ENCODE measurements around the gene MAP4.

Gene MAP4

DNA sequence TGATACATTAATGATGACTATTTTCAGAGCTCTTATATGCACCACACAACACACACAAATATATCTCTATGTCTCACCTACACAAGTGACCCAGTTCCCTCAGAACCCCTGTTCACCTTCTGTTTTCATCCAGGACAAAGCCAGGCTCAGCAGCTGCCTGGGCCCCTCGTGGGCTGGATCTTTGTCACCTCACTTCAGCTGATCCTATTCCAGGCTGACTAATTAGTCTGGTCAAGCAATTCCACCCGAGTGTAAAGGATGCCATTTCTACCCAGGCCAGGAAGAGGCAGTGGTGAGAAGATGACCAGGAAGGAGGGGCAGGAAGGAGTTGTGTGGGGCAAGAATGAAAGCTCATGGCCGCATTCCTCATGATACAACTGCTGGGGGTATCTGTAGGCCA is 151.0 kb downstream of the MAP4 start:
- no peak for DNase-seq (ENCODE audit: low spot score)

DNA sequence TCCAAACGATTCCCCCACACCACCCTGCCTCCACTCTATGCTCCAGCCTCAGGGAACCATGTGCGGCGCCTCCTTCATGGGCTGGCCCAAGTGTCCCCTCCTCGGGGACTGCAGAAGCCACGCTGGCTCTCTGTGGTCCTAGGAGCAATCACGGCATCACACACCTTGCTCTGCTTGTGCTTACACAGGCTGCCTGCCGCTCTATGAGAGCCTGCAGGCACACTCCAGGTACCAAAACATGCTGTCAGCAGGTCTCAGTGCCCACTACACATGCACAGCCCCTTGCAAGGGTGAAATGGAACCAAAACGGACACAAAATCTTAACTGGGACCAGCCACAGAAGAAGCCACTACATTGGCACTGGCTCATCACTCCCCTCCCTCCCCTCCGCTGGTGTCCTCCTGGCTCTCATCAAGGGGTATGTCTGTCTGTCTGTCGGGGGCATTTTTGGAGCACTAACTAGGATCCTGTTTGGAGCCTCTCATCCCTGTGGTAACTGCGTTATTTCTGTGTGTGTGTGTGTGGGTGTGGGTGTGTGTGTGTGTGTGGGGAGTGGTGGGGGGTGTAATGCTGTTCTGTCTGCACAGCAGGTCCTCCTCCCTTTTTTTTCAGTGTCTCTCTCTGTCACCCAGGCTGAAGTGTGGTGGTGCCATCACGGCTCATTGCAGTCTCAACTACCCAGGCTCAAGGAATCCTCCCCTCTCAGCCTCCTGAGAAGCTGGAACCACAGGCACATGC is 152.7 kb downstream of the MAP4 start:
- no peak for DNase-seq (ENCODE audit: low spot score)

DNA sequence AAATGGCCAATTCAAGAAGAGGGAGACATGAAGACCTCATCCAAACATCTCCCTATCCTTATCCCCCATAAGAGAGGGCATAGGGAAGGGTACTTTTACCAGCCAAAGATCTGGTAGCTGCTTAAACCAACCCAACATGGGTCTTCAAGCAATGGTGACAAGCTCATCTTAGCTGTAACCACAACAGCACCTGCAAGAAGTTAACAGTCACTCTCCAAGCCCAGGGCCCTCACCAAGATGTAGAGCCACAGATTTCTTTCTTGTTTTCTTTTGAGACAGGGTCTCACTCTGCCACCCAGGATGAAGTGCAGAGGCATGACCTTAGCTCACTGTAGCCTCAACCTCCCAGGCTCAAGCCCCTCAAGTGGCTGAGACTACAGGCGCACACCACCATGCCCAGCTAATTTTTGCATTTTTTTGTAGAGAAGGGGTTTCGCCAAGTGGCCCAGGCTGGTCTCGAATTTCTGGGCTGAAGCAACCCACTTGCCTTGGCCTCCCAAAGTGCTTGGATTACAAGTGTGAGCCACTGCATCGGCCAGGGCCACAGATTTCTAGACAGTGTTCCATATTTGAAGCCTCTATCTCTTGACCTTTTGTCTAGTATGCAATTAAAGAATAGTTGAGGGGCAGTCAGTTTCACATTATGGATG is 156.1 kb downstream of the MAP4 start:
- no peak for DNase-seq (ENCODE audit: low spot score)

DNA sequence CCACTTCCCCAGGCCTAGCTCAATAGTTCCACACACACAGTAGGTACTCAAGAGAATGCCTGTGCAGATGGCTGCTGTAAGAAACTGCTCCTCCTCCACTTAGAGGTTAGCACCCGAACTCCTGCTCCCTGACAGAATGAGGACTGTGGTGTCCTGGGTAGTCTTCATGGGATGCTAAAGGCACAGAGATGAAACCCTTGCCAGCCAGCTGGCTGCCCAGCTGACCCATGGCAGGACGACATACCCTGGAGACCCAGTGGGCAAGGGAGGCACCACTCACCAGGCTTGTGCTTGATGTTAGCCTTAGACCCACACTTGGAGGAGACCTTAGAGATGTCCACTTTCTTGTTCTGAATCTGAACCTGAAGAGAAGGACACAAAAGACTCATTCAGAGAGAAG is 159.1 kb downstream of the MAP4 start:
- no peak for DNase-seq (ENCODE audit: low spot score)

DNA sequence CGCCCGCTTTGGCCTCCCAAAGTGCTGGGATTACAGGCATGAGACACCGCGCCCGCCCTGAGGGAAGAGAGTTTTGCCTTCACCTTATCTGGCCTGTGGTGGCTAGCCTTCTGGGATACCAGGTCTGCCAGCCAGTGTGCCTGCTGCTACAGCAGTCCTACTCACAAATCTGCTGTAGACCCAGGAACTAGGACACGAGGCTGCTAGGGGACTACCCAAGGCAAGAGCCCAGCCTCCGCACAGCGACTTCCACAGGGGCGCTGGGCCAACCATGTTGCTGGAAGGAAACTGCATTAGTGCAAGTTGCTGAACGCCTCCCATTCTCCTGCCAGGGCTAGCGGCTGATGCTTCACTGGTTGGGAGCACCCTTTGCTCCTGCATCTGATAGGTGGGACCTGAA is 159.5 kb downstream of the MAP4 start:
- no peak for DNase-seq (ENCODE audit: low spot score)

DNA sequence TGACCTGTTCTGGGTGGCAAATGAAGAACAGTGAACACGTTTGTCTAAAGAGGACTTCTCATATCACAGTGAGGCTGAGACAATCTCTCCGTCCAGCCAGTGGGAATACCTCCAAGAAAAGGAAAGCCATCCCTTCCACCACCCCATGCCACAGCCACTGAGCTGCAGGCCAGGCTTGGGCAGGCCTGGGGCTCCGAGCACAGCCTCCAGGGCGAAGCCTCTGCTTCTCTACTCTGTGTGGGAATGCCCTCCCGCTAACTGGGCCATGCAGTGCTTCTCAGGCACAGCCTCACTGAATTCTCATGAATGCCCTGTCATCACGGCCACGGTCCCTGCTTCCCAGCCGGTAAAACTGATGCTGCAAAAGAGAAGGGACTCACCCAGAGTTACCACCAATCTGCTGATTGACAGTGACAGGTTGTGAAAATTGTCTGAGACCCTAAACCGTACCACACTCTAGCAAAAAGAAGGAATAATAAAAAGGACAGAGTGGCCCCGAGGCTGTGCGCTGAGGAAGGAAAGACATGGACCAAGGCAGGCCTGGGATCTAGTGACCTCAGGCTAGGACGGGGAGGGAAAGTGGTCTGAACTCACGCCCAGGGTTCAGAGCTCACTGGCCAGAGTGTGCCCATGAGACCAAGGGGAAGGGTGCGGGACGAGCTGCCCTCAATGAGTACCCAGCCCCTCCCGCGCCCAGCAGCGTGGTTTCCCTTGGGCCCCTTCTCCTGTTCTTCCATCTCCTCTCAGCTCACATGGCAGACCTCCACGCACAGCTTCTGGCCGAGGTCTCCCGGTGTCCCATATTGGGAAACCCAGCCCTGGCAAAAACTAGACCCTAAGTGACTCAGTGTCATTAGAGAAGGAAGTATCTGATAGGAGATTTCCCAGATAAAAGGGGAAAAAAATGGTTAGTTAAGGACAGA is 160.5 kb downstream of the MAP4 start:
- no peak for DNase-seq (ENCODE audit: low spot score)

DNA sequence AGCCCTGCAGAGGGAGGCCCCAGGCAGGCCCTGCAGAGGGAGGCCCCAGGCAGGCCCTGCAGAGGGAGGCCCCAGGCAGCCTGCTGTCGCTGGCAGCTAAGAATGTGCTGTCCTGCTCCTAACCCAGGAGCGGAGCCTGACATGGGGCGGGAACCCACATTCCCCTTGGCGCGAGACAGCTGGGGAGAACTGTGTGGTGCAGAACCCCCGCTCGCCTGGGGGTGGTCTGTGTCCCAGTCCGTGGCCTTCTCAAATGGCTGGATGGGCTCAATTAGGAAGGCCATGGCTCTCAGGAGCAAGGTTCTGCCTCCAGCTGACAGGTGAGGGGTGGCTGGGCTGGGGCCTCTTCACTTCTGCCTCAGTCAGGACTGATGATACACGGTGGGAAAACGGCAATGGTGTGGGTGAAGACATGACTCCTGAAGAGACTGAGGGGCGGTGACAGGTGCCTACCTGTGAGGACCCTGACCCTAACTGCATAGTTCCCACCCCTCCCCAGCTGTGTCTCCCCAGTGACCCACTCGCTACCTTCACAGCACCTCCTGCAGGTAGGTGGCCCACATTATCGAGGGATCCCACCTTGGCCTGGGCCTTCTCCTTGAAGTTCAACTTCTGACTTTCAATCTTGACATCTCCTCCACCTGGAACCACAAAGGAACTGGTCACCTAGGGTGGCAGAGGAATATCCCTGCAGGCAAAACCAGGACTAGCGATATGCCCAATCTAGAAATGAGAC is 161.3 kb downstream of the MAP4 start:
- DNase-seq (ENCODE audit: low spot score) = no peak

DNA sequence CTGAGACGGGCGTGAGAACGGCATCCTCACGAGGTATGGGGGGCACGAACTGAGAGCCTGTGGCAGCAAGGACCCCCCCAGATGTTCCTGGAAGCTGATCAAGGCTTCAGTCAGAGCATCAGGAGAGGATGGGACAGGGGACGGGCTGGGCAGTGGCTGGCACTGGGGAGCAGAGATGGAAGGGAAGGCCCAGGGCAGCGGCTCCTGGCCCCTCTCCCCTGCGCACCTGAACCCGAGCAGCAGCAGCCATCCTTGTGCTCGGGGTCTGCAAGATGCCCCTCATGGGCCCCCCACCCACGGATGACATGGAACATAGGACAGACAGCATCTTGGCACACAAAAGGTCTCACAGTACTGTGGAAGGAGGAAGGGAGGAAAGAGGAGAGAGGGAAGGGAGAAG is 161.9 kb downstream of the MAP4 start:
- no peak for DNase-seq (ENCODE audit: low spot score)

DNA sequence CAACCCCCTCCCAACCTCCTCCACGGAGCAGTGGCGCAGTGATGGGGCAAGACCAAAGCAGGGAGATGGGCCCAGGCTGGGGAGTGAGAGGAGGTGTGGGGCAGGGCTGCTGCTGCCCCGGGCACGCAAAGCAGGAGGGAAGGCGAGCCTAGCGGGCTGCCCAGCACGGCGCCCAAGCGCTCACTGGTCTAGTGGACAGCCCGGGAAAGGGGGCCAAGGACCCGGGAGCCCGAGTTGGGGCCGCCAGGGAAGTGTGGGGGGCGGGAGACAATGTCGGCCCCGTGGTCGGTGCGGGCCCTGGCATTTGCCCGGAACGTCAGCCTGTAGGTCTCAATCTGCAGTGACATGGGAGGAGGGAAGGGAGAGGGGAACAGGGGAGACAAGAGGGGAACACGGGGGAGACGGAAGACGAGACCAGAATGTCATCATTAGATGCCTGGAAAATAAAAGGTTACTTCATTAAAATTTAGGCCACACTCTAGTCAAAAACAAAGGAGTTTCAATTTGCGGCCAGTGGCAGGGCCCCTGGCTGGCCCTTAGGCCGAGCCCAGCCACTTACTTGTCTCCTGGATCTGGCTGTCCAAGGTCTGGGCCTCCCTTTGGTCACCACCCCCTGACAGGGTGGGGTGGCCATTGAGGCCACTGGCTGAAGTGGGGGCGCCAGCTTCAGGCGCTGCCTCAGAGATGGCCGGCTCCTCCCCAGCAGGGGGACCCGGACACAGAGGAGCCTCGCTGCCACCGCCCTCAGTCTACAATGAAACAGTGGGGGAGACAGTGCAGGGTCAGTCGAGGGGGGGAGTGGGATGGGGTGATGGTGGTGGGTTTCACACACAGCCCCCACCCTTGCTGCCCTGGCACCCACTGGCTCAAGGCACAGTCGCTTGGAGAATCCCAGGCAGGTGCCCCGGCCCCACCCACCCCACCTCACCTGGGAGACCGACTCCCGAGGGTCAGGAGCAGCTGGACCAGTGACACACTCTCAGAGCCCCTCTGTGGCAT is 163.3 kb downstream of the MAP4 start:
- DNase-seq (ENCODE audit: low spot score) = no peak

DNA sequence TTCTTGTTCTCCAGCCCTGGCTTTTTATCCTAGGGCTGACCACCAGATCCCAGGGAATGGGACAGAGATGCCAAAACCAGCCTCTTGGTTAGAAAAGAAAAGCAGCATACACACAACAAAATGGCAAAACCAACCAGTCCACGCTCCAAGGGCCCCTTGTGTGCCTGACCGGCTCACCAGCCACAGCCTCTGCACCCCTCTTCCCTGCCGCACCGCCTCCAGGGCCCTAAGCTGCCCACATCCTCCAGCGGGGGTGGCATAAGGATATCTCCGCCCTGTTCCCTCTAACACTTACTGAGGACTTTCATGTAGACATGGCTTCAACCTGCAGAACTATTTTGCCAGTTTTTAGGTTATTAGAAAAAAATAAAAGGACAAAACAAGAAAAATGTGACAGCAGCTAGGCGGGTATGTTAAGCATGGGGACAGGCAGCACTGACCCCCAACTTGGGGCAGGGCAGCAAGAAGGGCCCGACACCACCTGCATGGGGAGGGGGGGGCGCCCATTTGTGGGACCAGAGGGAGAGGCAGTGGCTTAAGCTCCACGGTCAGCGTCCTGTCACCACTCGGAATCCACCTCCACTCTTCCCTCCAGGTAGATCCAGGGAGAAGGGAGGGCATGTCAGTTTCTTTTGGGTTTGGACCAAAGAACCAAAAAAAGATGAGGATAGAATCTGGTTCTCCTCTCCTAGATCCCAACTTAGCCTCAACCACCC is 164.2 kb downstream of the MAP4 start:
- DNase-seq (ENCODE audit: low spot score) = no peak

DNA sequence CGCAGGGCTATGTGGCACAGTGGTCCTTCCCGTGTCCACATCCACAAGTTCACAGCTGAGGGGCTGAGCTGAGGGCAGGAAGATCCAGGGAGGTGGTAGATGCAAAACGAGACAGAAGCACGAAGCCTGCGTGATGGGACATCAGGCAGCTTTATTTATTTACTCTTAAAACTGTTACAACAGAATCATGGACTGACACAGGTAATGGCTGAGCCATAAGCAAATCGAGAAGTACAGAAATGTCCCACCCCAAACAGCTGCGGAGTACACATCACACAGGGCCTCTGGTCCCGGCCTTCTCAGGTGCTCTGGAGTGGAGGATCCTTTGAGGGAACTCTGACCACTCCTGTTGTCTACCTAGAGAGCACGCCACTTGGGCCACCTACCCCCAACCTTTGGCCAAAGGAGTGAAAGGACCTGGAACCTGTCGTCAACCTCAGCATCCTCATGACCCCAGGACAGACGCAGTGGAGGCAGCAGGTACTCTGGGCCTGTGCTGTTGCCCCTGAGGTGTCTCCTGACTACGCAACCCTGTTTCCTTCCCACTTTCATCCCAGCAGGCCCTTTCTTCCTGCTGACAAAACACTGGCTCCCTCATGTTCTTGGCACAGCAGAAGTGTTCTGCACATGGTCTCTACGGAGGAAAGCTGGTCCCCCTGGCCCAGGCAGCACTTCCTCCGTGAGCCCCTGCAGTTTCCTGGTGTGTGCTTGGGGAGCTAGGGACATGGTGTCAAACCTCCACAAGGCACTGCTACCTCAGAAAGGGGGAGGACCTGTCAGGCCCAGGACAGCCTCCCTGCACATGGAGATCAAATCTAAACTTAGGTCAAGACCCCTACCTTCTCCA is 165.4 kb downstream of the MAP4 start:
- DNase-seq (ENCODE audit: low spot score) = no peak

DNA sequence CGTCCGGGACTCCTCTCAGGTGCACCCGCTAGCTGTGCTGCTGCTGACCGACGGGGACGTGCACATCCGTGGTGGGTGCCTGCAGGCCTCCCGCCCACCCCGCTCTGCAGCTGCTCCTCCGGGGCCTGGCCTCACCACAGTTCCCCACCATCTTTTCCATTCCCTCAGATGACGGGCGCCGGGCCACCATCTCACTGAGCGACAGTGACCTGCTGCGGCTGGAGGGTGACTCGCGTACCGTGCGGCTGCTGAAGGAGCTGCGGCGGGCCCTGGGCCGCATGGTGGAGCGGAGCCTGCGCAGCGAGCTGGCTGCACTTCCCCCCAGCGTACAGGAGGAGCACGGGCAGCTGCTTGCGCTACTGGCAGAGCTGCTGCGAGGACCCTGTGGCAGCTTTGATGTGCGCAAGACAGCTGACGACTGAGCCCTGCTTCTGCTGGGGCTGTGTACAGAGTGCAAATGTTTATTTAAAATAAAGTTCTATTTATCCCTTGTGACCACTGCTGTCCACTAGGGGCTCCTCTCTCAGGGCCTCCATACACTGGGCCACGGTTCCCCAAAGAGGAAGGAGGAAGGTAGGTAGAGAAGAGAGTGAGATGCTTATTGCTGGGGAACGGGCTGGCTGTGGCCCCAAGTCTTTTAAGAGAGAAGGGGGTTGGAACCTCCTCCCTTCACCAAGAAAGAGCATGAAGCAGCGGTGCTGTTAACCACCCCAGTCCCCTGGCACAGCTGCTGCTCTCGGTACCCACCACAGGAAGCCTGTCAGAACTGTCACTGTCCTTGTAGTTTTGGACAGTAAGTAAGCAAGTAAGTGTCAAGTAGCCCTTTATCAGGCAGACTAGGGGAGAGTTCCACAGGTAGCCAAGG is 166.3 kb downstream of the MAP4 start:
- peak; percentile 55 for DNase-seq (ENCODE audit: low spot score)

DNA sequence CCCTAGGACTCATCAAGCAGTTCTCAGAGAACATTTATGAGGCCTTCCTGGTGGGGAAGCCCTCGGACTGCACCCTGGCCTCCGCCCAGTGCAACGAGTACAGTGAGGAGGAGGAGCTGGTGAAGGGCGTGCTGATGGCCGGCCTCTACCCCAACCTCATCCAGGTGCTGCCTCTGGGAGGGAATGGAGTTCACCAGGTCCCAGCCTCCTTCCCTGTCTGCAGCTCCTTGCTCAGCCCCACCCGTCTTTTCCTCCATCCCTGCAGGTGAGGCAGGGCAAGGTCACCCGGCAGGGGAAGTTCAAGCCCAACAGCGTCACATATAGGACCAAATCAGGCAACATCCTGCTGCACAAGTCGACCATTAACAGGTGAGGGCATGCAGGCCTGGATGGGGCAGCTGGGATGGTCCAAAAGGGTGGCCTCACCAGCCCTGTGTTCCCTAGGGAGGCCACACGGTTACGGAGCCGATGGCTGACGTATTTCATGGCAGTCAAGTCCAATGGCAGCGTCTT is 167.0 kb downstream of the MAP4 start:
- DNase-seq (ENCODE audit: low spot score) = no peak

DNA sequence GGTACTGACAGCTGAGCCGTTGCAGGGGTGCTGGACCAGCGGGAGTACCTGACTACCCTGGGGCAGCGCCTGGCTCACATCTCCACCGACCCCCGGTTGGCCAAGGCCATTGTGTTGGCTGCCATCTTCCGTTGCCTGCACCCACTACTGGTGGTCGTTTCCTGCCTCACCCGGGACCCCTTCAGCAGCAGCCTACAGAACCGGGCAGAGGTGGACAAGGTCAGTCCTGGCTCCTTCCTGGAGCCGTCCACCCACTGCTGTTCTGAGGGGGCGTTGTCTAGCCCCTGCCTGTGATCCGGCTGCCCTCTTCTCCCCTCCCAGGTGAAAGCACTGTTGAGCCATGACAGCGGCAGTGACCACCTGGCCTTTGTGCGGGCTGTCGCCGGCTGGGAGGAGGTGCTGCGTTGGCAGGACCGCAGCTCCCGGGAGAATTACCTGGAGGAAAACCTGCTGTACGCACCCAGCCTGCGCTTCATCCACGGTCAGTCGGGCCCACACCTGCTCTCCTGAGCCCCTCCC is 167.6 kb downstream of the MAP4 start:
- no peak for DNase-seq (ENCODE audit: low spot score)

DNA sequence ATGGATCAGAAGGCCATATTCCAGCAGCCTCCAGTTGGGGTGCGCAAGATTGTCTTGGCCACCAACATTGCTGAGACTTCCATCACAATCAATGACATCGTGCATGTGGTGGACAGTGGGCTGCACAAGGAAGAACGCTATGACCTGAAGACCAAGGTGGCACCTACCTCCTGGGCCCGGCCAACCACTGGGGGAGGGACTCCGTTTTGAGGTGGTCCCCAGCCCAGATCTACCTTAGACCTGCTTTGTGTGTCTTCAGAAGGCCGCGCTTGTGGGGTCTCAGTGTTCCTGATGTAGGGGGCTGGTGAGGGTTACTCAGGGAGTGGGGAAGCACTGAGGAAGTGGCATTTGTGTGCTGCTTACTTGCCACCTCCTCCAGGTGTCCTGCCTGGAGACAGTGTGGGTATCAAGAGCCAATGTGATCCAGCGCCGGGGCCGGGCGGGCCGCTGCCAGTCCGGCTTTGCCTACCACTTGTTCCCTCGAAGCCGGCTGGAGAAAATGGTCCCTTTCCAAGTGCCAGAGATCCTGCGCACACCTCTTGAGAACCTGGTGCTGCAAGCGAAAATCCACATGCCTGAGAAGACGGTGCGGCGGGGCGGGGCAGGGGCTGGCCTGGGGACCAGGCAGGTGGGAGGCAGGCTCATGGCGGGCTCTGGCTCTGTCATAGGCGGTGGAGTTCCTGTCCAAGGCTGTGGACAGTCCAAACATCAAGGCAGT is 168.3 kb downstream of the MAP4 start:
- no peak for DNase-seq (ENCODE audit: low spot score)

DNA sequence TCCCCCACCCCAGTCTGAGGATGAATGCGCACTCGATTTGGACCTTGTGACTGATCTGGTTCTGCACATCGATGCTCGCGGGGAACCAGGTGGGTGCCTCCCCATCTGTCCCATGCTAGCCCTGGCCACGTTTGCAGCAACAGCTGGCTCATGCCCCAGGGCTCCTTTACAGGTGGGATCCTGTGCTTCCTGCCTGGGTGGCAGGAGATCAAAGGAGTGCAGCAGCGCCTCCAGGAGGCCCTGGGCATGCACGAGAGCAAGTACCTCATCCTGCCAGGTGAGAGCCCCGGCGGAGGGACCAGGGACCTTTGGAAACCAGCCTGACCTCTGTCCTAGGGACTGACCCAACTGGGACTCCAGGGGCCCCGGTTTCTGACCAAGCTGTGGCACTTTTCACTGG is 169.0 kb downstream of the MAP4 start:
- no peak for DNase-seq (ENCODE audit: low spot score)

DNA sequence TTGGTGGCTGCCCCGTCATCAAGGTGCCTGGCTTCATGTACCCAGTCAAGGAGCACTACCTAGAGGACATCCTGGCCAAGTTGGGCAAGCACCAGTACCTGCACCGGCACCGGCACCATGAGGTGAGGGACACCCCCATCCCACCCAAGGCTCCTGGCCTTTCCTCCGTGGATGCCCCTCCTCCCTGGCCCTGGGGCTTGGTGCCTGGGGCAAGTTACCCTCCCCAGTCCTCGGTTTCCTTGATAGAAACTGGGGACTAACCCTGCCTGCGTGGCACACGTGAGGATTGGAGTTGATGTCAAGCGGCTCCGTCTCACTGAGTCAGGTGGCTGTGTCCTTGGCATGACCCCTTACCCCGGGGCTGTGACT is 169.4 kb downstream of the MAP4 start:
- no peak for DNase-seq (ENCODE audit: low spot score)

All from cerebellar cortex (tissue), 1 donor.